Kidney tubule cell (primary cell): Measurements from ENCODE around the gene EVC.
A peak's percentile ranks its signal among the peaks of the same experiment; 100 is the strongest.

Experiments
- DNase-seq: peaks from one replicate; pipeline ENCODE4 v3.0.0-alpha.2; 2018; ENCODE audit warnings: low spot score

EVC gene

DNA sequence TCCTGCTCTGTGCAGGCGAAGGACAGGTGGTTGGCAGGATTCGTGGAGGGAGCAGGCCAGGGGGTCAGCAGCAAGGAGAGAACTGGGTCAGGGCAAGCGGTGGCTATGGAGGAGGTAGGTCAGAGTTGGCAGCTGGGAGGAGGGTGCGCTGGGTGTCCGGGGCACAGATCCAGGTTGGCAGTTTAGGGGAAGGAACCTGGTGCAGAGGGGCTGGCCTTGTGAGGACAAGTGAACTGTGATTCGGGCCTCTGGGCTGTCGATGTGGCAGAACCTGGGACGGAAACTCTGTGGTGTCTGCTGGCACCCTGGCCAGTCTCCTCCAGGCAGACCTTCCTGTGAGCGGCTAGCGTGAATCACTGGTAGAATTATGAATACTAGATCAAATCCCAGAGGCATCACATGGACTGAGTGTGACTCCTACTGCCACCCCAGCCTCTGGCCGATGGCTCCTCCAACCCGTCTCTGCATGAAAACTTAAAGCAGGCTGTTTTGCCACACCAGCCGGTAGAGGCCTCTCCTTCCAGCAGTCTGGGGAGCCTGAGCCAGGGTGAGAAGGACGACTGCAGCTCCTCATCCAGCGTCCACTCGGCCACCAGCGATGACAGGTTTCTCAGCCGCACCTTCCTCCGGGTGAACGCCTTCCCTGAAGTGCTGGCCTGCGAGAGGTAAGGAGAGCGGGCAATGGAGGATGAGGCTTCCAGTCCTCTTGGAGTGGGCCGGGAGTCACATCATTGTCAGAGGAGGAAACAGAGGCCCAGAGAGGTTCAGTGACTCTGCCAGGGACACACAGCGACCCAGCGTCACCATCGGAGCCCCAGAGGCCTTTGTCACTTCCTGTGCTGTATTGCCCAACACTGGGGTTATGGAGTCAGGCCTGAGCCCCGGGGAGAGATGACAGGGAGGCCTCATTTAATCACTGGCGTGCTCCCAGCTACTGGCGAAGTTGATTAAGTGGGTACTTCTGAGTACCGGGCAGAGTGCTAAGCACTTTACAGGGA is 20.3 kb downstream of the EVC start:
- peak; percentile 56 for DNase-seq

DNA sequence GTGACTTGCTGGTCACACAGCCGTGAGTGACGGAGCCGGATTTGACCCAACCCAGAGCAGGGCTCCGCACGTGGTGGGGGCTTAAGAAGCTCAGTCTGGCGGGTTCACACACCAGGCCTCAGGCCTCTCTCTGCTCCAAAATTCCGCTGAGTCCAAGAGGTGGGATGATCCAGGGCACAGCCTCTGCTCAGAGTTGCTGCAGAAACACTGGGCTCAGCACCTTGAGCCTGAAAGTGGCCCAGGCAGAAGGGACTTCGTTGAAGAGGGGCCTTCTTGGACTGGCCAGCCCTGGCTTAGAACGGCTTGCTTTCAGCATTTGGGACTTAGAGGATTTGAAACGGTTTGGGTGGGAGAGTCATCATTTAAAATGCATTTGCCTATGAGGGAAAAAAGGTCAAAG is 21.2 kb downstream of the EVC start:
- no peak for DNase-seq

DNA sequence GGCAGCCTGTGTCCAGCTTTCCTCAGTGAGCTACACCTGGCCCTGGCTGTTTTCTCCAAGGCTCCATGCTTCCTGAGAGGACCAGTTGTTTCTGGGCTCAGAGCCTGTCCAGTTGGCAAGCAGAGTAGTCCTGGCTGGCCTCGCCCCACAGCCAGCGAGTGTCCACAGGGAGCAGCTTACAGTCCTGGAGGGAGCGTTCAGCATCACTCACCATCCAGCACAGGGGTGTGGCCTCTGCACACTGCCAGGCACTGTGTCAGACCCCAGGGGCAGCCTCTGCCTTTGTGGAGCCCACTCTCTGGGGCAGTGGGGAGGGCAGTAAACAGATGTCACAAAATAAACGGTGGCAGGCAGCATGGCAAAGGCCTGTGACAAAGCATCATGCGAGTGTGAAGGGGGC is 23.9 kb downstream of the EVC start:
- no peak for DNase-seq

DNA sequence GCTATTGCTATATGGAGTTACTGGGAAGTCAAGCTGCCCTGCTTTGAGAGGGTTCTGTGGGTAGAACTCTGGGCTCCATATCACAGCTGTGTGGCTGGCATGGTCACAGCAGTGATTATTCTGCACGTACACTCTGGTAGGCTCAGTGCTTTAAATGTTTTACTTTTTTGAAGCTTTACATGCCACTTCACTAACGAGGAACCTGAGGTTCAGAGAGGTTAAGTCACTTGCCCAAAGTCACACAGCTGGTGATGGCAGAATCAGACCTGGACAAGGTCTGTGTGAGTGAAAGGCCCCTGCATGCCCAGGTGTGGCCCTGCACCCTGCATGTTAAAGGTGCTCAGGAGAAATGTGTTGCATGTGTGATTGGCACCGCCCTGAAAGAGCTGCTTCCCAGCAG is 24.5 kb downstream of the EVC start:
- no peak for DNase-seq

DNA sequence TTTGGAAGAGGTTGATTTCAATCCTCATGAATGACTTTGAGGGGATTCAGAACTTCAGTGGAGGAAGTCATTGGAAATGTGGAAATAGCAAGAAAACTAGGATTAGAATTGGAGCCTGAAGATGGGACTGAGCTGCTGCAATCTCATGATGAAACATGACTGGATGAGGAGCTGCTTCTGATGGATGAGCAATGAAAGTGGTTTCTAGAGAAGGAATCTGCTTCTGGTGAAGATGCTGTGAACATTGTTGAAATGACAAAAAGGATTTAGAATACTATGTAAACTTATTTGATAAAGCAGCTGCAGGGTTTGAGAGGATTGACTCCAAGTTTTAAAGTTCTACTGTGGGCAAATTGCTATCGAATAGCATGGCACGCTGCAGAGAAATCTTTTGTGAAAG is 27.1 kb downstream of the EVC start:
- no peak for DNase-seq

DNA sequence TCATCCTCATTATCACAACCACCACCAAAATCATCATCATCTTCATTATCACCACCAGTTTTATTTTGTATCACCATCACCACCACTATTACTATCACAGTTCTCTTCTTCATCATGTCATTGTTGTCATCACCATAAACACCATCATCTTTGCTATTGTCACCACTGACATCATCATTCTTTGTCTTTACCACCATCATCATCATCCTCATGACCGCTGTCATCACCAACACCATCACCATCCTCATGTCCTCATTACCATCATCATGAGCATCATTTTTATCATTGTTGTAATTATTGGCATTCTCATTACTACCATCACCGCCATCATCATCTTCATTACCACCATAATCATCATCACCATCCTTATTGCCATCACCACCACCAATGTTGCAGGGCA is 31.4 kb downstream of the EVC start:
- no peak for DNase-seq

DNA sequence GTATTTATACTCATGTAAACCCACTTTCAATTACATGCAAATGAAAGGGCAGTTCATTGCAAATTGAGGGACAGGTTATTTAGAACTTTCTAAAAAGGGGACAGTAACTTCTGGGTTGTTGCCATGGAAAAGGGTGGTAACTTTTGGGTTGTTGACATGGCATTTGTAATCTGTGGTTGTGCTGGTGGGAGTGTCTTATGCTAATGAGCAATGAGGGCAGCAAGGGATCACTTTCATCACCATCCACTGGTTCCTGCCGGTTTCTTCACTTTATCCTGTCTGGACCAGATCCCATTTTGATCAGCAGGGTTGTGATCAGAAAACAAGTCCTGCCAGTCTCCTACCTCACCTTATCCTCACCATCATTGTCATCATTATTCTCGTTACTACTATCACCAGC is 32.0 kb downstream of the EVC start:
- DNase-seq, result no peak

DNA sequence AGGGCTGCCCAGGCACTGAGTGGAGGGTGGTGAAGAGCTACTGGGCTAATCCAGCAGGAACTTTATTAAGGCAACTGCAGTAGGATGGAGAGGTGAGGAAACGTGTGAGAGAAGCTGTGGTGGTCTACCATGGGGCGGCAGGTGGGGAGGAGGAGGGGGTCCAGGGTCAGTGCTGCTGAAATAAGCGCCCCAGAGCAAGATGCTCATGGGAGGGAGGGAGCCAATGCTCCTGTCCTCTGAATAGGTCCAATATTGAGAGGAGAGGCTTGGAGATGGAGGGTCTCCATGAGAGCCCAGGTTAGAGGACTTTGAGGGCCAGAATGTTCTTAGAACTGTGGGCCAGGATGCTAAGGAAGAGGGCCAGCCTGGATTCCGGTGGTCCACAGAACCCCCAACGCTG is 35.2 kb downstream of the EVC start:
- no peak for DNase-seq

DNA sequence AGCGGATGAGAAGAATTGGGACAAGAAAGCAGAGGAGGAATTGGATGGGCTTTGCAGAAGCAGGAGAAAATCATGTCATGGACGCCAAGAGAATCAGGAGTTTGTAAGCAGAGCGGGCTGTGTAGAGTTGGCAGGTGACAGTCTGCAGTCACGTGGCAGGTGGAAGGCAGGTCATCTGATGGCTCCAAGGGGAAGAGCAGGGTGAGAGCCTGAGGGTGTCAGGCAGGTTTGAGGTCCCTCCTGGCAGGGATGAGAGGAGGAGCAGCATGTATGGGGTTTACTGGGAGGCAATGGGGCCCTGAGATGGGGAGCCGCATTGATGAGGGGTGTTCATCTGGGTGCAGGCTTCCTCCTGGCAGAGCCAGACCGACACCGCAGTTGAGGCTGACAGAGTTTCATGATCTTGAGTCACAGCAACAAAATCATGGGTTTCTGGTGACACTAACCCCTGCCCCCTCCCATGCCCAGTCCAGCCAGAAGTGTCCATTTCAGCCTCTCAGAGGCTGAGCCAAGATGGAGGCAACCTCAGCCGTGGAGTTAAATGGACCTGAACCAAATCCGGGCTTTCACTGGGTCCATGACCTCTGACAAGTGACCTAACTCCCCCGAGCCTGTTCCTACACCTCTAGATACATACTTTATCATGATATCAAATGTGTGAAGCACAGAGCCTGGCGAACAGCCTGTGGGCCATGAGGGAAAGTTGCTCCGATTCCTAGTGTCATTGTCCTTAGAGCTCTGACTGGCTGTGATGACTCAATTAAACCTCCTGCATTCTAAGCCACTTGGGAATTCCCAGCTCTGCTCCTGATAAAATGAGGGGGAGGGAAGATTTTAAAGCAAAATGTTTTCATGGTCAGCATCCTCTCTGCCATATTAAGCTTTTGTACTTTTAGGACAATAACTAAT is 36.1 kb downstream of the EVC start:
- DNase-seq, result peak; percentile 82

DNA sequence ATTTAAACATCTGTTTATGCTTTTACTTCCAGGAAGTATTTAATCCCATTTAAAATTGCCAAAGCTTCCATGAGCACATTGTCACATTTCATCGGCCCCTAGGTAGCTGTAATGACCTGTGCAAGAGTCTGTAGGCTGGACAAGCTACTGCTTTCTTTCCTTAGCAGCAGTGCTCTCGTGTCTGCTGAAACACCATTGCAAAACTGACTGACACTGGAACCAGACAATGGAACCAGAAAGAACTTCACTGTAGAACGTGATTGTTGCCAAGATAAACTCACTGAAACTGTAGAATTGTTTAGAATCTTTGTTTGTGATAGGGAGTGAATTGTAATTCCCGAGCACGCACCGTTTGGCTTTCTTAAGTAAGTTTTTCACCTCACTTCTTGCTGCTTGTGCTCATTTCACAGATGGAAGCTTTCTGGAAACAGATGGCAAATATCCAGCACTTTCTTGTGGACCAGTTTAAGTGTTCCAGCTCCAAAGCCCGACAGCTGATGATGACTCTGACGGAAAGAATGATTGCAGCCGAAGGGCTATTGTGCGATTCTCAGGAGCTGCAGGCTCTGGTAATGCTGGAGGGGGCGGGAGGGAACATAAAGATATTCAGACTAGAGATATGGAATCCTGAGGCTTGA is 36.9 kb downstream of the EVC start:
- DNase-seq, result peak; percentile 95

DNA sequence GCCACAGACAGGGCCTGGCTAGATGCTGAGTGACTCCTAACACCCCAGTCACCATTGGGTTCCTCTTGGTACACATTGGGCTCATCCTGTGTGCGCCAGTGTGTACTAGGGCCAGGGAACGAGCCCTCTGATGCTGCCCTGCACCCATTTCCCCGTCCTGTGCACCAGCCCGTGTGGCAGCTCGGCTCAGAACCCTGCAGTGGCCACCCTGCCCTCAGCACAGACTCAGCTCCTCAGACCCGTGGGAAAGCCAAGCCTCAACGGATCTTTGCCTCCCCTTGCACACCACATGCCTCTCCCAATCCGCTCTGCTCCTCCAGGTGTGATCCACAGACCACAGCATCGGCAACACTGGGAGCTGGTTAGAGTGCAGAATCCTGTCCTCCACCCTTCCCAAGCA is 38.6 kb downstream of the EVC start:
- no peak for DNase-seq

DNA sequence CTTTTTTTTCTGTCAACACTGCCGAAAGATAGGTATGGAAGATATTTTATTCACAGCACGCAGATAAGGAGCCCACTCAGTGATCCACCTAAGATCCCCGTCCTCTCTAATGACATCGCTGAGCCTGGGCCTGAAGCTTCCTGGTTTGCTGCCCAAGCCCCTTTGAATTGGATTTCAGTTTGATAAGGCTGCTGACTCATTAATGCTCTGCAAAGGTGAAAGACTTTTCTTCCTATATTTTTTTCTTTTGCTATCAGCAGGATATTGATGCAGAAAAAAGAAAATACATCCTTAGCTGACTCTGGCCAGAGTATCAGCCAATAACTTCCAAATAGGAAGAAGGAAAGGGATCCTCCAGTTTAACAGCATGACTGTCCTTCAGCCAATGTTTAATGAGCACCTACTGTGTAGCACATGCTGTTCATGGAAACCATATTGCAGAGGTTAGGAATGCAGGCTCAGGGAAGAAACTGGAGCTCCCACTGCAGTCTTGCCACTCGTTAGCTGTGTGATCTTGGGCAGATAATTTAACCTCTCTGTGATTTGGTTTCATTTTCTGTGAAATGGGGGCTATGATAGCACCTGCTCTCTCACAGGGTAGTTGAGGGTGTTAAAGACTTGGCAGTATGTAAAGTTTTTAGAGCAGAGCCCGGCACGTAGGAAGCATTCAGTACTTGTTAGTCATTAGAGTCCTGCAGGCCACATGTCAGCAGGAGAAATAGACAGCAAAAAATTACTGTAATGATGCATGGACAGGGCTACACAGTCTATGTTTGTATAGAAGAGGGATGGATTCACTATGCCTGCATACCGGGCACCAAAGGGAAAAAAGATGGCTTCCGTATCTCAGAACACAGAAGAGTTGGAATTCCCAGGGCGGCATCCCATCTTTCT is 39.3 kb downstream of the EVC start:
- peak; percentile 55 for DNase-seq

DNA sequence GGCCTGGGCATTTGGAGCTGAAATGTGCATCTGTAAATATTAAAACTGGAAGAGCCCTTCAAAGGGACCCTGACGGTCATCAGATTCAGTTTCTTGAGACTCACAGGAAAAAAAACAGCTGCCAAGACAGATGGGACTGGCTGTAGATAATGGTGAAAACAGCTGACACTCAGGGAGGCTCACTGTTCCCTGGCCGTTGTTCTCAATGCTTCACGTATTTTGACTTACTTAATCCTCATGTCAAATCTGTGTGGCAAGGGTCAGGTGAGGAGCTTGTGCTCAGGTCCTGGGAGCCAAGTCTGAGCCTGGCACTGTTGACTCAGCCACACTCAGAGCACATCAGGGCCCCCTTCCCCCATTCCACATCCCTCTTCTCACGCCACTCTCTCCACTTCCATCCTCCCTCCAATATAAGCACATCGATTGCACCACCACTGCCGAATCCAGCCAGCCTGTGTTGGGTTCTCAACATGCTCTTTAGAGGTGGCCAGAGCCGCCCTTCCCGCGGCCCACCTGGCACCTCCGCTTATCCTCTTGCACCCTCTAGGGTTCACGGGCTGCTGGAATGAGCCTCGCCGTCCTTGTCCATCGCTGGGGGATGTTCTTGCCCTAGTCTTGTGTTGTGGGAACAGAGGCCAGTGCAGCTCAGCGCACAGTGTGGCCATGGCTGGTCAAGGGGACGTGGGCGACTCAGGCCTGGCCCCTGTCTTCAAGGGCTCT is 40.1 kb downstream of the EVC start:
- DNase-seq, result peak; percentile 84

DNA sequence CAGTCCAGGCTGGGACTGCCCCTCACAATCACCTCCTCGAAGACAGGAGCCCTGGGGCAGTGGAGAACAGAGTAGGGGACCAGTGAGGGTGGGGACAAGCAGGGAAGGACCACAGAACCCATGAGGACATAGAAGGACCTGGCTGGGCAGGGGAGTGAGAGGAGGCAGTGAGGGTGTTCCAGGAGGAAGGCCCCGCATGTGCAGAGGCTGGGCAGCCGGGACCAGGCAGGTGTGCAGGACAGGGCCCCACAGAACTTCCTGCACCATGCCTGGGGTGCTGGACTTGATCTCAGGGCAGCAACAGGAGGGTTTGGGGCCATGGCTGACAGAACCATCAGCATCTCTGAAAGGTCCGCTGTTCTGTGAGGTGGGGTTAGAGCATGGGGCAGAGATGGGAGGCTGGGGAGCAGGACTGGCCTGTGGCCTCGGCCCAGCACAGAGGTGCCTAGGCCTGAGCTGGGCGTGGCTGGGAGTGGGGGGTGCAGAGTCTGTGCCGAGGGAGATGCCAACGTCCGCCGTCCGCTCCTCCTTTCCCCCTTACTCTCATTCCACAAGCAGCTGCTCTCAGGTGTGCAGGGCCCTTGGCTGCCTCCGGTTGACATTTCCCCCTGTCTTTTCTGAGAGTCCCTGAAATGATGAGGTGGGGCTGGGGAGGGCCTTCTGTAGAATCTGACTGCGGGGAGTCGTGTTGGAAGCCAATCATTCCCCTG is 40.8 kb downstream of the EVC start:
- DNase-seq, result no peak

DNA sequence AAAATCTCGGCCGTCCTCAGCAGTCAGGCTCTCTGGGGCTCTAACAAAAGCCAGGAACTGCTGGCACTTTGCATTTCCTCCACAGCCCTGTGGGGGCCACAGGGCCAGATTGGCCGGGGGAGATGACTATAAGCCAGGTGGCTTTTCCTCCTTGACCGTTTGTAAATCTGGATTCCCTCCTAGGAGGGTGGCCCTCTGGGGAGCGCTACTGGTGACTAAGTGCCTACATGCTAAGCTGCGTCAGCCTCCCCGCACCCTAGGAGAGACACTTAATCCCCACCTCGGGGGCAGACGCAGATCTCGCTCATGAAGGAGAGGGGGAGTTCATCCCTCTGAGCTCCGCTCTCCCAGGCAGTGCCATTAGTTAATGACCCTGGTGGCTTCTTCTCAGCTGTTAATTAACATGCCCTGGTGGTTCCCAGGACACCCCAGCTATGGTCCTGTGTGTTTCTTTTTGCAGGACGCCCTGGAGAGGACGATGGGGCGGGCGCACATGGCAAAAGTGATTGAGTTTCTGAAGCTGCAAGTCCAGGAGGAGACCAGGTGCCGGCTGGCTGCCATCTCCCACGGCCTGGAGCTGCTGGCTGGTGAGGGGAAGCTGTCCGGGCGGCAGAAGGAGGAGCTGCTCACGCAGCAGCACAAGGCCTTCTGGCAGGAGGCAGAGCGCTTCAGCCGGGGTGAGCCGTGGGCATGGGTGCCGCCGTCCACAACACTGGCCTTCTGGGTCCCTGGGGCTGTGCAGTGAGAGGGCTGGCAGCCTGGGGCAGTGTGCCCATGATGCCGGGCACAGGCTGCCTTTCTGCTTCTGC is 41.6 kb downstream of the EVC start:
- DNase-seq, result peak; percentile 79

DNA sequence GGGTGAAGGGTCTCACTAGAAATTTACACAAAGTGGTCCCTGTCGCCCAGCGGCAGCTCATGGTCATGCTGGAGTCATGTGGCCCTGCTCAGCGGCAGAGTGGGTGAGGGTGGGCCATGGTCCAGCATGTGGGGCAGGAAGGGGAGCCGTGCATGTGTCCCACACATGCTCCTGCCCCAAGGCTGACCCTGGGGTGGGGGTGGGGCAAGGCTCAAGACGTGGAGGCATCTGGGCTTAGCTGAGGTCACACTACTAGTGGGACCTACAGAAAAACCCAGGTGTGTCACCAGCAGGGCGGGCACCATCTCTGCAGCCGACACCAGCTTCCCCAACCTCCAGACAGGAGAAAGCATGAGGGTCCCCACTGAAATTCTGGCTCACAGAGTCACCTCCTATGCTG is 42.4 kb downstream of the EVC start:
- DNase-seq, result no peak

DNA sequence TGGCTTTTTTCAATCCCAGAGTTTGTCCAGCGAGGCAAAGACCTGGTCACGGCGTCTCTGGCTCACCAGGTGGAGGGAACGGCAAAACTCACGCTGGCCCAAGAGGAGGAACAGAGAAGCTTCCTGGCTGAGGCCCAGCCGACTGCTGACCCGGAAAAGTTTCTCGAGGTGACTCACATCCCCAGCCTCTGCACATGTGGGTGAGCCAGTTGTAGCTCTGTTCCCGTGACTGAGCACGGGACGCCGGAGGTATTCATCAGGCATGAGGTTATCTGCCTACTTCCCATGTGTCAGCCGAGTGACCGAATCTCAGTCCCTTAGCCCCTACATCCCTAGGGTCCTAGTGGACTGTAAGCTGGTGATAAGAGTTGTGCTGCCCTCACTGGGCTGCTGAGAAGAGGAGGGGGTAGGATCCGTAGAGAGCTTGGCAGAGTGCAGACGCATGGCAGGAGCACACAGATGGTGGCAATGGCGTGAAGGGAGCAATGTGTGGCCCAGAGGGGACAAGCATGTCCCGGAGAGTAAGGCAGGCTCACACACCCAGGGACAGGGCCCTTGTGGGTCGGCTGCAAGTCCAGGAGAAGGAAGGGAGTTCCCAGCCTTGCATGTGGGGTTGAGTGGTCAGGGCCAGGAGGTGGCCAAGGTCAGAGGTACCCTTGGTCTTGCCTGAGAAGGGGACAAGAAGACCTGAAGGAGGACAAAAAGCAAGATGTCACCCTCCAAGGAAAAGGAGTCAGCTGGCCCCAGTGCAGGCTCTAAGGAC is 42.9 kb downstream of the EVC start:
- peak; percentile 98 for DNase-seq

DNA sequence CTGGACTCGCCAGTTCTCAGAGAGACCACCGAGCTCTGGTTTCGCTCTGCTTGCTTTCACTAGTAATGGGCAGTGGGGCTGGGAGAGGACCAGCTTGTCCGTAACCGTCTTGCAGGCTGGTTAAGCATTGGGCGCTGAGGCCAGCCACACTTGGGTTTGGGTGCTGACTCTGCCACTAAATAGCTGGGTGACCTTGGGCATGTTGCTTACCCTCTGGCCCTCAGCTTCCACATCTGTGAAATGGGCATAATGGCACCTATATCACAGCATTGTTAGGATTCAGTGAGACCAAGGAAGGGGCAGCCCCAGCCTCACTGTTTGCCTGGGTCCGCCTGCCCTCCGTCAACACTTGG is 43.5 kb downstream of the EVC start:
- no peak for DNase-seq

DNA sequence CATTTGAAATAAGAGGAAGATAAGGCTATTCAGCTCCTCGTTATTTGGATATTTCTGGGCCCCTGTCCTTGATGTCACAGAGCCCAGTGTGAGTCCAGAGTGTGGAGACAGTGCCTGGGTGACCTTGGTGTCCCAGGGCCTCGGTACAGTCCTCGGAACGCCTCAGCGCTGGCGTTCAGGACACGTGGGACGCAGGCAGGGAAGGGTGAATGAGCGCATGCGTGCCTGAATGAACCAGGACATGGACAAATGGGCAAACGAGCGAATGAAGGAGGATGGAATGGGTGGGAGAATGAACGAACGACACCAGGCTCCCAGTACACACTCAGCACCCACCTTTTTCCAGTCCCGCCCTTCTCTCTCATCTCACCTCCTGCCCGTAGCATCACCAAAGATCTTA is 44.2 kb downstream of the EVC start:
- DNase-seq, result no peak
